Suppressor macrophage (primary cell): Measurements from ENCODE around the gene CDHR3.

Source experiments
- DNase-seq, 4 experiments: peaks; one replicate each; pipeline ENCODE4 v3.0.0-alpha.2; 2020 to 2022

The CDHR3 gene

DNA sequence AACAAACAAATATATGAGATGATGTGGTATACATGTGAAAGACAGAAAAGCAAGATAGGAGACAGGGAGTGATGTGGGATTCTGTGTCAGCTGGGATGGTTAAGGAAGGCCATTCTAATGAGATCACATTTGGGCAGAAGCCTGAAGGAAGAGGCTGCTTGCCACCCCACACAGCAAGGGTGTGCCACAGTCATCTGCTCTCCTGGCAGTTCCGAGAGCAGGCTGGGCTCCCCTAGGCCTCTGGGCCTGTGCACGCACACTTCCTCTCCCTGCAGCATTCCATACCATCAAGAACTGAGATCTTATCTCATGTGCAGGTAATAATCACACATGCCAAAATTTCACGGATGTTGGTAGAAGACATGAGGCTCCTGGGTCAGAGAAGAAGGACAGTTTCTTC lies 105.9 kb downstream of the CDHR3 start:
- DNase-seq, result no peak

DNA sequence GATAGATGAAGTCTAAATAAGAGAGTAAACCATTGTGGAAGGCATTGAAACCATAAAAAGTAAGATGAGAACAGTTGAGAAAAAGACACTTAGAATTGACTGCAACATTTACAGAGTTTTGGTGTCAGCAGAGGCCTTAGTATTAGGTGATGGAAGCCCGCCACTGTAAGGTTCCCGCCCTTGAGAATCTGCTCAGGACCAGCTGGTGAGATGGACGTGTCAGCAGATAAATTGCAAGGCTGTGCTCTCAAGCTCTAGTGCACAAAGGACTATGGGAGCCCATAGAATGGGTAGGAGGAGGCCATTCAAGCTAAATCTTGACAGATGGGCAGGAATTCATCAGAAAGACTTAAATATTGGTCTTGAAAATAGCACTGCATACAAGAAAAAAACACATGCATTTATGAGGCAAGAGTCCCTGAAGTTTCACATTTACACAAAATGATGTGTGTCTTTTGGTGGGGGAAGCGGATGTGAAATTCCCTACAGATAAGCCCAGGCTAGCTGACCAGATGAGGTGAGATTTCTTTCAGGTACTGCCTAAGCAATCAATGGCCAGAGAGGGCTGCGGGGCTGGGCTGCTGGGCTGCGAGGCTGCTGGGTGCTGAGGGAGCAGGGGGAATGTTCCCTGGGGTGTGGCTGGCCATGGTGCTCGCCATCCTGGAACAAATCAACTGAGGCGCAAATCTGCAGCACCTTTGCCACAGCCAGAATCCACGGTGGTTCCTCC lies 106.6 kb downstream of the CDHR3 start:
- no peak for DNase-seq

DNA sequence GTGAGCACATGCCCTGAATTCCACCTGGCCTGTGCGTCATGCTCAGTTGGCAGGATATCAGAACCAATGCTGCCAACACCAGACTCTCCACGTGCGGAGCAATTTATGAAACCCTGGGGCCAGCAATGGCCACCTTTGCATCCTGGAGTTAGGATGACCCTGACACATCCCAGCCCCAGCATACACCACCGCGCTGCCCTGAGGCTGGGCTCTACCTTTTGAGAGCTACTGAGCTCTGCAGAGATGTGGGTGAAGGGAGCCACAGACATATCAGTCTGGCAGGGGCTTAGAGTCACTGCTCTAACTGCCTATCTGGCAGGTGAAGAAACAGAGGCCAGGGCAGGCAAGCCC lies 107.1 kb downstream of the CDHR3 start:
- no peak for DNase-seq

DNA sequence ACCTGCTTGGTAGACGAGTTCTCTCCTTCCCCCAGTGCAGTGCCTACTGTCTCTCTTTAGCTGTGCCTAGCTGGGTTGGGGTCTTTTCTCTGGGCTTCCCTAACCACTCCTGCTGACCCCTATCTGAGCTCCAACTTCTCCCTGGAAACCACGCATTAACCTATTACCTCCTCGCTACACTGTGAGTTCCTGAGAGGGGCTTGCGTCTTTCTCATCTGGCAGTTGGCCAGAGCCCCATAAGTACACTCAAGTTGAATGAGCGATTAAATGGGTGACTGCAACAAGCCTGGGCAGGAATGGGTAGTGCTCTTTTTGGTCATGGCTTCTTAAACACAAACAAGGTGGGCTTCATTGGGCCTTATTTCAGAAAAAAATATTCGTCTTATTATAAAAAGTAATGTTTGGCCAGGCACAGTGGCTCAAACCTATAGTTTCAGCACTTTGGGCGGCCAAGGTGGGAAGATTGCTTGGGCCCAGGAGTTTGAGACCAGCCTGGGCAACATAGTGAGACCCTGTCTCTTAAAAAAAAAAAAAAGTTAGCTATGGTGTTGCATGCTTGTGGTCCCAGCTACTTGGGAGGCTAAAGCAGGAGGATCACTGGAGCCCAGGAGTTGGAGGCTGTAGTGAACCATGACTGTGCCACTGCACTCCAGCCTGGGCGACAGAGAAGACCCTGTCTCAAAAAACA lies 107.6 kb downstream of the CDHR3 start:
- DNase-seq, result no peak

DNA sequence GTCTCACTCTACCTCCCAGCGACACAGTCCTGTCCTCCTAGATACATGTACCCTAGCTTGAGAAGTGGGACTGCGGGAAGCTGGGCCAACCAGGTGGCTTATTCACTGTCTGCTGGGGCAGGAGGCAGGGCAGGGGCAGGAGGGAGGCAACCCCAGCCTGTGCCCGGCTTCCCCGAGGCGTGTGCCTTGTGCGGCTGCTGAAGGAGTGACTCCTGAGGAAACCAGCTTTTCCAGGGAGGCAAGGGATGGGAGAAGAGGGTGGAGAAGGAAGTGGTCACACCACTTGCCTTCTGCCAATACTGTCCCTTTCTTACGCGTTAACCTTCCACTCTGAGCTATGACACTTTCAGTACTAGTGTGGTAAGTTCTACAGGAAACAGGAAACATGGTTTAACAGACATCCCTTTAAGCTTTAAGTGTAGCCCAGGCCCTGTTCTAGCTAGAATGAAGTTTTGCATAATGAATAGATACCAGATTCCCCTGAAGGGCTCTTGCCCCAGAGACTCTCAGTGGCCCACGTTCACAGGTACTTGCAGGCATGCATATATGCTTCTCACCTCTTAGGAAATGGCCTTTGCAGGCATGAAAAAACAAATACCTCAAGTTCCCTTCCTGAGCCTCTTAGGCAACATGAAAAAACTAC lies 108.4 kb downstream of the CDHR3 start:
- DNase-seq, result peak; percentile 32 to 67 (median 54)

DNA sequence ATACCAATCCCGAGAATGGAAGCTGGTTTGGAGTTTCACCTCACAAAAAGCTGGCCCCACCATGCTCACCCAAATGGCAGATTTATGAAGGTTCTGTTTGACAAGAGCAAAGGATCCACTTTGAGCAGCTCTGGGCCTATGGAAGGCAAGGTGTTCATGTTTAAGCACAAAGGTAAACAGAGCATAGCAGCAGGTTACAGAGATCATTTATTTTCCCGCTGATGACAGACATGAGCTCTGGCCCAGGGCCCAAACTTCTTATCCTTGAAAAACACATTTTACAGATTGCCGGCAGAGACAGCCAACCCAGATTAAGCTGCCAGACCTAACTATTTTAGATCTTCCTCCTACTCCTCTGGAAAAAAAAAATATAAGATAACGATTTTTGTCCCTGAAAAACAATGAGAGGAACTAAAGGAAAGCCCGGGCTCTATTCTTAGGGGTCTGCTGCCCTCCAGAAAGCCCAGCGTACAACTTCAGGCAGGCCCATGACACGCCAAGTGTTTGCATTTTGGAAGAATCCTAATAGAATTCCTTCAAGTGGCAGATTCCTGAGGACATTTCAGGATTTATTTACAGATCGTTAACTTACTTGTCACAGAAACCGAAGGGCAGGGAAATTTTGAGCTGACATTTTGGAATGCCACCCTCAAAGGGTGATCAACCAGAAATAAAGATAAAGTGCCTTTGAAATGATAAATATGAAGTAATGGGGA lies 109.1 kb downstream of the CDHR3 start:
- no peak for DNase-seq

DNA sequence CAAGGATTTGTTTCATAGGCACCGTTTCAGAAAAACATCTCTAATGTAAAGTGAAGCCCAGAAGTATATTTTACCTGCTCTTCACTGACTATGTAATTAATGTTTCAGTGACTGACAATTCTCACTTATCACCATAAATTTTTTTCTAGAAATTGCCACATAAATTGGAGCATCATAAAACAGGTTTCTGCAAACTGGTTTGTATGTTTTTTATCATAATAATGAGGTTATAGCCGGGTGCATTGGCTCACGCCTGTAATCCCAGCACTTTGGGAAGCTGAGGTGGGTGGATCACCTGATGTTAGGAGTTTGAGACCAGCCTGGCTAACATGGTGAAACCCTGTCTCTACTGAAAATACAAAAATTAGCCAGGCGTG lies 109.6 kb downstream of the CDHR3 start:
- no peak for DNase-seq

DNA sequence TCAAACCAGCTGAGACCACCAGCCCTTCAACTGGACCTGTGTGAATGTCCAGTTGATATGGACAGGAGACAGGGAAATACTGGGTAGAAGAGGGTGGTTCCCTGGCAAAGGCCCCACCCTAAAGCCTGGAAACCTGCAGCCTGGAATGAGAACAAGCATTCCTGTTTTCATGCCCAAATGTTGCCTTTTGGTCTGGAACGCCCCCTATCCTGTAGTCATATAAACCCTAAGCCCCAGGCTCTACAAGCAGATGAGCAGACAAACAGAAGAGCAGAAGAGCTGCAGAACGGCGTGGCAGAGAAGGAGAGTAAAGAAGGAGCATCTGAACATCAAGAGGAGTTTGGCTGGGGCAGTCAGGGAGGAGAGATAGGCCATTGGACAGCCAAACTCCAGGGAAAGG lies 110.6 kb downstream of the CDHR3 start:
- no peak for DNase-seq

DNA sequence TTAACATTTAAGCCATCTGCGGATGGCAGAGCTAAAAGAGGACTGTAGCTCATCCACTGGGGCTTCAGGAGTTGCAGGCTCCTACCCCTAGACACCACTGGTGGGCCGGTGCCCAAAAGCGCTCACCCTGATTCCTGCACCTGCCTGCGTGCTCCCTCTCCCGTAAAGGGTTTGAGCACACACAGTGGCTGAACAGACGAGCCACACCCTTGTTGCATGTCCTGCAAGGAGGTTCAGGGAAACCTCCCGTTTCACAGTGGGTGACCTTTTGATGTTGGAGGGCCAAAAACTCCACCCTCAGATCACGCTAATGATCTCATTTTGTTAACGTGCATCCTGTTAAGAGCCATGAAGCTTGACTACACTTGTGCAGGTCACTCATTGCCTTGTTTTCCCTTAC lies 111.2 kb downstream of the CDHR3 start:
- DNase-seq, result no peak

DNA sequence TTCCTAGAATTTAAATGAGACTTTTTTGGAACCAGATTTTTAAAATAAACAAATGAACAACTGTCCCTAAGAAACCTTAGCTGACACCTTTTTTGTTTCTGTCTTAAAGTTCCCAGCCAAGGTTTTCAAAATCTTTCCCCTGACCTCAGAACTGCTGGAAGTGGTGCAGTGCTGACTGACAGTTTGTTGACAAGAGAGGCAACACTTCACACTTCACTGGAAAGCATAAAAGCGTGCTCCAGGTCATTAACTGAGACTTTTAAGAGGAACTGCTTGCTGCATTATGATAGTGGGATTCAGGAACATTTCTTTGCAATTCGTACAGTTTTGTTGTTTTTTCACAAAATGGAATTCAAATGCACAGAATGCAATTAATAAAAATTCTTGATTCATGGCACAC lies 112.9 kb downstream of the CDHR3 start:
- no peak for DNase-seq

DNA sequence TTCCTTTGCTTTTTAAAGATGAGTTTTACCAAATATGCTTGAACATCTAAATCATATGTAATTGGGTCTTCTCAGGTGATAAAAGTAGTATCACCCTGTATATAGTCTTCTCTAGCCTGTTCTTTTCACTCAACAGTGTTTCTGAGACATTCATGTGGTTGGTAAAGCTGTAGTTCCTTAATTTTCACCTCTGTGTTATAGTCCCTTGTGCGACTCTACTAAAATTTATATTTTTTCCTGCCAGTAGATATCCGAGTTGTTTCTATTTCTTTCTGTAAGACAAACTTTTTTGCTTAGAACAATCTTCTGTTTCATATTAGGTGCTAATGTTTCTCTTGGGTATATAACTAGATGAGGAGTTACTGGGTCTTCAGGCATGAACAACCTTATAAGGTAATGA lies 113.5 kb downstream of the CDHR3 start:
- no peak for DNase-seq

DNA sequence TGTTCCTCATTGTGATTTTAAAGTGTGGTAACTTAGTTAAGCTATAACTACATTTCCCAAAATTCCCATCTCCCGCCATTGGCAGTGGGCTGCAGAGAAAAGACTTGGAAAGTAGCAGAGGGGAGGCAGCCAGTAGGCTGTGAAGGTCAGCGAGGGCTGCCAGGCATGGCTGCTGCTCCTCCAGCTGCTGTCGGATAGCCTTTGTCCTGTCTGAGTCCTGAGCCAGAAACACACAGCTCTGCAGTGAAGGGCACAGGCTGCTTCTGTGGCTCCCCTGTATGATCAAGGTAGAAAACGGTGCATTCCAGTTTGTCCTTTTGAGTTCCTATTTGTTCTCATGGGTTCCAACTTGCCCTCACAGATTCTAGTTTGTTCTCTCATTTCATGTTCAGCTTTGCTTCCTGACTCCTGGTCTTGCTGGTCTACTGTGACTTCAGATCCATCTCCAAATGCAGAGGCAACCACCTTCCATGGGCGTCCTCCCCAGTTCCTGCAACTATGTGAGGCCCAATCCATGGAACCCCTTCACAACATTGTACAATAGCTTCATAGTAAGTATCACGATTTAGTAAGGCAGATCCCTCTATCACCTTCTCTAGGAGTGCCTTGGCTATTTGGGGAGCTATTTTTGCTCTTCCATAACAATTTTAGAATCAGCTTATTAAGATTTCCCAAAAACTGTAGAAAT lies 117.4 kb downstream of the CDHR3 start:
- DNase-seq, result no peak

DNA sequence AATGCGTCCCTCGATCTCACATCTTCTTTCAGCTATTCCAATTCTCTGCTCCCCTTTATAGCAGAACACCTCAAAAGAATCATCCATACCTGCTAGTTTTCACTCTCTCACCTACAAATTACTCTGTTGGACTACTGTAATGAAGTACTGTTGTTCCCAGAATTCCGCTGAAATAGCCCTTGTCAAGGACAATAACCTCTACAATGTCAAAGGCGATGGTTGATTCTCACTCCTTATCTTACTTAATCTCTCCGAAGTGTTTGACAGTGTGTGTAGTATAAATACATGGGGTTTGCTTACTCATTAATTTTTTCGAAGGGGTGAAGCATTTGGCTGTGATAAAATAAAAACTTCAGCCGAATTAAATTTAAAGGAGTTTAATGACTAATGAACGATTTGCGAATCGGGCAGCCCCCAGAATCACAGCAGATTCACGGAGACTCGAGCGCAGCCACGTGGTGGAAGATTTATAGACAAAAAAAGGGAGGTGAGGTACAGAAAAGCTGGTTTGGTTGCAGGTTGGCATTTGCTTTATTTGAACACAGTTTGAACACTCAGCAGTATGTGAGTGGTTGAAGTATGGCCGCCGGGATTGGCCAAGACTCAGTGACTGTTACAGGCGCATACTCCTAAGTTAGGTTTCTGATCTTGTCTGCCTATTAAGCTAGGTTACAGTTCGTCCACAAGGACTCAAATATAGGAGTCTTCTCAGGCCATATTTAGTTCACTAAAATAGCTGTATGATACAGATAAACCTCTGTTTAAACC lies 119.2 kb downstream of the CDHR3 start:
- DNase-seq, result no peak
